Adipose tissue (tissue), 3 donors: ENCODE measurements around the gene STOML1. TPM values are rescaled to one million over a fixed set of nuclear protein-coding genes. Genes with fewer than 3 reads are reported as not detected.
A peak's percentile ranks its signal among the peaks of the same experiment; 100 is the strongest.

ENCODE experiments used
- H3K27ac ChIP-seq: one replicate; pipeline ENCODE4 v1.5.1; 2013; ENCODE audit warnings: low read depth, low read length
- WGBS, 3 donors: extraction: QIAGEN DNeasy Blood & Tissue Kit; methylation state at CpG; one replicate each; pipeline ENCODE4 v1.1.7; 2013; 5-methylcytosine and 5-hydroxymethylcytosine counted together
- polyA plus RNA-seq, 3 donors: library from polyadenylated mRNA; stranded (reverse); fragments of 200-250 nt; gene quantifications; one replicate each; pipeline ENCODE4 v1.2.3, GENCODE V29; 2013
- donor health status: healthy with polysubstance abuse.
- donor health status: Bipolar disorder and iron deficiency.
- donor health status: healthy.

STOML1 gene
- polyA plus RNA-seq, 3 donors = 10.3 to 17.6 (median 14.4) TPM

DNA sequence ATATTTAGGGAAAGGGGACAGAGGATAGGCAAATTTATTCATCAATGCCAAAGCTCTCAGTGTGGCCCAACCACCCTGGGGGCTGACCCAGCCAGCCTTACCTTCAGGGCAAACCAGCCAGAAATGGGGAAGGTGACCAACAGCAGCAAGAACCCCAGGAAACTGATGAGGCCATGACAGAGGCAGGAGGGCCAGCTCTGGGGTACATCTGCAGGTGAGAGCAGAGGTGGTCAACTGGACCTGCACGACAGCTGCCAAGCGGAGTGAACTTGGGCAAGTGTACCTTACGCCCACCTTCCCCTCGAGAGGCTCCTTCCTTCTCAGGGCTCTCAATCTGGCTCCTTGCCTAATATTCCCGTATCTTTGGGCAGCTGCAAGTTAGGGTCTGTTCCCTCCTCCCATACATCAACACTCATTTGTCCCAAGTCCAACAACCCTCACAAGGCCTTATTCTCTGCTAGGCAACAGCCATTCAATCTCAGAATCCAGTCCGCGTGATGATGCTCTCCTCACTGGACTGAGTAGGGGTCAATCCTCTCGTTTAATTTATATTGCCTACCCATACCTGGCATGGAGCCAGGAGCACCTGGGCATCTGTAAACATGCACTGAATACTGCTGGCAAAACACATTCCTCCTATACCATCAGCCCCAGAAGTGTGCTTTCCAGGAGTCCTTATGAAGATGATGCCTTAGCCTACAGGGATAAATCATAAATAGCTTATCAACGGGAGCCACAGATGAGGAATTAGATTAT is 1.7 kb downstream of the STOML1 start:
- 66 to 70% (median 69%) methylated on average over 9 of the region's 9 CpGs for WGBS, 3 donors
- H3K27ac ChIP-seq = peak overlapping the region; percentile 40

DNA sequence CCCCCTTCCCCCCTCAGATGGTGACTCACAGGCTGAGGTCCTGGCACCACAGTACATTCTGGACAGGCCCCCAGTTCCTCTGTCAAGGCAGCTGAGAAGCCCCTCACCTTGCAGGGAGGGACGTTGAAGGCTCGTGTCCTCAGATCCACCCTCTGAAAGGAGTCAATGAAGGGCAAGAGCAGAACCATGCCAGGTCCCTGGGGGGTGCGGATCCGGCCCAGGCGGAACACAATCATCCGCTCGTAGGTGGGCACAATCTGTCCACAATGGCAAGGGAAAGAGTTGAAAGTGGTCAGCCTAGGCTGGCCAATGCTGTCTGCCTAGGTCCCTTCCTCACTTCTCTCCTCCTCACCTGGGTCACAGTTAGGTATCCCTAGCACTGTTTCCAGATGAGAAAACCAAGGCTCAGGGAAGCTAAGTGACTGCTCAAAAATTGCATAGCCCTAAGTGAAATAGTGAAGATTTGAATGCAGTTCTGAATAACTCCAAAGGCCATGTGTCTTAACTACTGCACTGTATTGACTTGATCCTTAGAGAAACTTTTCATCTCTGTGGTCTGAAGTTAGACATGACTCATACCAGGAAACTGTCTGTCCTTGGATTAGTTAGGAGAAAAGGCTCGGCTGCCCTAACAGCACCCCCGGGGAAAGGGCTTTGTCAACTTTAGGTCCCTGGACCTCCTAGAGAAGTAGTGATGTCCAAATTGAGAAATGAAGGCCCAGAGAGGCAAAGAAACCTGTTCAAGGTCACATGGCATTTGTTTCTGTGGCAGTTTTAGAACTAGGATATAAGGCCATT is 2.9 kb downstream of the STOML1 start:
- WGBS, 3 donors = 65 to 74% (median 66%) methylated on average over 9 of the region's 9 CpGs
- H3K27ac ChIP-seq = no peak overlapping the region

DNA sequence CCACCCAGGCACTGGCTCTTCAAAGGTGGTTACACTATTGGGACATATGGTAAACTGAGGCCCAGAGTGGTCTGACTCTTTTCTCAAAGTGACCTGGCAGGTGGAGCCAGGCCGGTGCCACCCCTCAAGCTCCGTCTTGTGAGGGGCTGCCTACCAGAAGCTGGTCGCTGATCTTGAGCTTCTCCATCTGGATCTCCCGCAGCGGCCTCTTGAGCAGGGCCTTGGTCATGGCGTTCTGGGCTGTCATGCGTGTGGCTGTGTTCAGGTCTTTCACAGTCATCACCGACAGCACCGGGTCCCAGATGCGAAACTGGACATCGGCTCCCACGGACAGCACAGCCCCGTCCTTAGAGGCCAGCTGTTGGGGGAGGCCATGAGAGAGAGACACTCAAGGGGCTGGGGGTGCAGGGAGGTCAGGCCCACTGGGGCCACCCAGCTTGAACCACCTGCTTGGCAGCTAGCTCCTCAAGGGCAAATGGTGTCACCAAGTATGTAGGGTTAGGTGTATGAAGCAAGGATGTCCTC is 3.6 kb downstream of the STOML1 start:
- WGBS, 3 donors = 96 to 99% (median 98%) methylated on average over 13 of the region's 13 CpGs
- no peak overlapping the region for H3K27ac ChIP-seq

DNA sequence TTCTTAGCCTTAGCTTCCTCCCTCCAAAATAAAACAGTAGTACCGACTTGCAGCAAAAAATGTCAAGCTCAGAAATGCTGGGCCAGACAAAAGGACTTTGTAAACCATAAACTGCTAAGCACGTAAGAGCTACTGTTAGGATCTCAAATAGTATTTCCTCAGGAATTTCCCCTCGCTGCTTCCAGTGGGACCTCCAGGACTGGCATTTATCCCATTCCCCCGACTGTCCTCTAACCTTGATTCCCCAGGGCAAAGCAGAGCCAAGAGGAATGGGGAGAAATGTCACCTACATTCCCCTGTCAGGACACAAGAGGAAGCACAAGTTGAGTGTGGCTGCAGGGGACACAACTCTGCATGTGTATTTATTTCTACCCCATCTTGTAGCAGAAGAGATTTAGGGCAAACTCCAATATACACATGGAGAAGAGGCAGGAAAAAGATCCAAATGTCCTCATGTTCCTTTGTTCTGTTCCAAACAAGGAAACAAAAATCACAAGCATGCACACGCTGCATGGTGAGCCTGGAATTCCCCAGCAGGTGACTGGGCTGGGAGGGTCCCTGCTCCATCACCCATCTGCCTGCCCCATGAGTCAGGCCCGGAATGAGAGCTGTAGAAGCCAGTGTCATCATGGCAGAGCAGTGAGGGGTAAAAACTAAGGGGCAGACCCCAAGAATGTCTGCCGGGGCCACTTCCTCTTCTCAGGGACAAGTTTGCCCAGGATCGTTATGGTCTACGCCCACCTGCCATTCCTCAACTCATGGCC is 4.2 kb downstream of the STOML1 start:
- H3K27ac ChIP-seq = no peak overlapping the region
- WGBS, 3 donors = 53 to 69% (median 53%) methylated on average over 9 of the region's 9 CpGs

DNA sequence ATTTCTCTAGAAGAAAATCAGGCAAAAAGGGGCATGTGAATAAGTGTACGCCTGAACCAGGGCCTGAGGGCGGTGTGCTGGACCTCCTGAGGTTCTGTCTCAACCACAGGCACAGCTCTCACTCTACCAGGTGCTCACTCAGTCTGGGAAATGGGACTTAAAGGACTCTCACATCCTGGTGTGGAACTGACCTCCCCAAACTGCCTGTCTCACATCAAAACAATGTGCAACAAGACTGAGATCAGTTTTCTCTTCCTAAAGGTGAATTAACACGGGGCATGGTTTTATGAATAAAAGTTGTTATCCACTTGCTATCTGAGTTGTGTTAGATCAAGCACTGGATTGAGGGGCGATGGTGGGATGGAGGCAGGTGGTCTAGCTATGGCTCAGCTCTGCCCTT is 4.8 kb downstream of the STOML1 start:
- H3K27ac ChIP-seq = no peak overlapping the region
- WGBS, 3 donors = 78 to 81% (median 79%) methylated on average over 4 of the region's 4 CpGs

DNA sequence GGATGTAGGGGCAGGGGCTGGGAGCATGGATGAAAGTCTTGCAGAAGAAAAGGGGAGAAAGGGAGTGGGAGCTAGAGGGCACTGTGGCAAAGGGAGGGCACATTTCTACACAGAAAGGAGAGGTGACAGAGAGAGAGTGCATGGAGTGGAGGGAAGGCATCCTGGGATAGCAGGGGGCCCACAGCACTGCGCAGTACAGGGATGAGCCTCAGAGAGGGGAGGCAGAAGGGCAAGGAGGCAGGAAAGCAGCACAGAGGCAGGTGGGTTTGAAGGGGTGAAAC is 5.4 kb downstream of the STOML1 start:
- H3K27ac ChIP-seq = no peak overlapping the region
- 91 to 95% (median 94%) methylated on average over 1 of the region's 1 CpG for WGBS, 3 donors

DNA sequence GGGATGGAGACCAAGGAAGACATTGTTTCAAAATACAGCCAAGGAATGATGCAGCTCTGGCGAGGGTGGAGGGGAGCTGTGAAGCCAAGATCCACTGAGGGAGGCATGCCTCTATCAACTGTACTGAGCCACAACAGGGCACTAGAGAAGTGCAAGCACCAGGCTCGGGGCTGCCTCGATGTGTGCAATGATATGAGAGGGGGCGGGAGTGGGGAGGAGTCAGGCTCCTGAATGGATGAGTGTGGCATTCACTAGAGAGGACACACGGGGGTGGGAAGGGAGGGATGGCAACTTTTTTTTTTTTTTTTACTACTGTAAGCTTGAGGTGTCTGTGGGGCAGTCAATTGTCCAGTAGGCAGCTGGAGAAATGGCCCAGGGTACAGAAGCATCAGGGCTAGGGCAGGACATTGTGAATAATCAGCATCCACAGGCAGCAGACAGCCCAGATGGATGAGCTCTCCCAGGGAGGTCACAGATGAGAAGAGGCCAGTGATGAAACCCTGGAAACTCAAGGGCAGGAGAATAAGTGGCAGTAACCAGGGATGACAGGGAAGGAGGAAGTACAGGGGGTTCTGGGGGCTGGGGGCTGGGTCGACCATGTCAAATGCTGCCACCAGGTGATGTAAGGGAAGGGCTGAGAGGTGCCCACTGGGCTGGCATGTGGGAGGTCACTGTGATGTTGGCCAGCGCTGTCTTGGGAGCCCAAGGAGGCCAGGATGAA is 5.9 kb downstream of the STOML1 start:
- WGBS, 3 donors = 44 to 54% (median 49%) methylated on average over 7 of the region's 7 CpGs
- no peak overlapping the region for H3K27ac ChIP-seq

DNA sequence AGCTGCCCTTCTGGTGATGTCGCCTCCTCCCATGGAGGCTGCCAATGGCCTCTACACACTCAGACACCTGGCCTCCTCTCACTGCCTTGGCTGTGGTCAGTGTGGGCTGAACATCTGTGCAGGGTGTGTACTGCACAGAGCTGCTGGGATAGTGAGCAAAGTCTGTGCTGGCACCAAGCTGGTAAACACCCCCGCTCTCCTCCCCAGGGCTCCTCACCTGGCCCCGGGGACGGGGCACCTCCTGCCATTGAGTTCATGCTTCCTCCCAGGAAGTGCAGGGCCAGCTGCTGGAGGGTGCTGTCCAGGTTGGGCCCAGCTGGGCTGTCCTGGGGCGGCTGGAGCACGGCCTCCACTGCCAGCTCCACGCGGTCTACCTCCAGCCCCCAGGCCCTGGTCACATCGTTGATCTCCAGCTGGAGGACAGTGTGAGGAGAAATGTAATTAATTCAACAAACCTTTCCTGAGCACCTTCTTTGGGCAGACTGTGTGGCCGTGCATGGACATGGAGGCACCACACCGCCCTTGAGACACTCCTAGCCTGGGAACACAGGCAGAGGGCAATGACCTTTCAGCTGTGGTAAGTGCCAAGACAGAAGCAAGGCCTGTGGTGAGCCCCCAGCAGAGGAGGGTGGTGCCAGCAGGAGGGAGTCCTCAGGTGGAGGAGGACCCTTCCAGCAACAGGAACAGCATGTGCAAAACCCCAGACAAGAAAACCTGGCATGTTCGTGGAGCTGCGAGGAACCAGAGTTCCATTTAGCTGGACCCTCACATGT is 6.8 kb downstream of the STOML1 start:
- no peak overlapping the region for H3K27ac ChIP-seq
- 69 to 79% (median 72%) methylated on average over 13 of the region's 13 CpGs for WGBS, 3 donors

DNA sequence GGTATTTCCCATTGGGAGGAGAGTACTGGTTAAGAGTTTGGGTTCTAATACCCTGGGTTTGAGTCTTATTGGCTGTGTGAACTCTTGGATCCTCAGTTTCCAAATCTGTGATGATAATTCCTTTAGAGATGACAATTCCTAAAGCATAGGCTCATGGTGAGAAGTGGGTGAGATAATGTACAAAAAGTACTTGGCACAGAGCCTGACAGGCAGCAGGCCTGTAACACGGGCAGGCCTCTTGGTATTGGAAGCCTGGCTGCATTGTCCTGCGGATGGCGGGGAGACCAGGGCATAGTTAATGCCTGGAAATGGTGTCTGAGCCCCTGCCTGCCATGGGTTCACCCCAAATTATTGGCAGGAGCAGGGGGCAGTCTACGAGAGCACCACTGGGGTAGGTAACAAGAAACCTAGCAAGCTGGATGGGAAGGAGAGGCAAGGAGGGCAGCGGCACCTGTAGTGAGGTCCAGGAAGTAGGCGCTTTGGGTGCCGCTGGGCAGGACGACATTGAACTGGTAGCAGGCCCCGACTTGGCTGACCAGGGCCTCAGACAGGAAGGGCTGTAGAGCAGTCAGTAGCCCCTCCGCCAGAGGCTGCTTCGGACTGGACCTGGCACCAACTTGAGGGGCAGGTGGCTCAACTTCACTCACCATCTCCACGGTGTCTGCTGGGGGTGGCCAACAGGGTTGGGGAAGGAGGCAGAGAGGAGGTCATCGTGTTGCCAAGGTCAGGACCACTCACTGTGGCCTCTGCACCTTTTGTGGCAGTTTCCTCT is 7.7 kb downstream of the STOML1 start:
- 63 to 80% (median 67%) methylated on average over 13 of the region's 13 CpGs for WGBS, 3 donors
- no peak overlapping the region for H3K27ac ChIP-seq

DNA sequence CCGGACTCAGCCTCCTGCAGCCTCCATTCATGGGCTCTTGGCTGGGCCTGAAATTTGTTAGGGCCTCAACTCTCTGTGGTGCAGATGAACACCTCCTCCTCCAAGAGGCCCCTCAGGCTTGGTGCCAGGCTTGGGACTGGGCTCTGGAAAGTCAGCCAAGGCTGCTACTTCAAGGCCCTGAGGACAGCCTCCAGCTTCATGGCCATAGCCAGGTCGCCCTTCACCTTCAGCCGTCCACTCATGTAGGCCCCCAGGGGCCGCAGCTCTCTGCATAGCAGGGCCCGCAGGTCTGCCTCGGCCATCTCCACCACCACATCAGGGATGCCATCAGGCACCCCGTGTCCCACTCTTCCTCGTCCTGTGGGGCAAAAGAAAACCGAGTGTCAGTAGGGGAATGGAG is 8.3 kb downstream of the STOML1 start:
- 89 to 94% (median 92%) methylated on average over 9 of the region's 9 CpGs for WGBS, 3 donors
- H3K27ac ChIP-seq = no peak overlapping the region

DNA sequence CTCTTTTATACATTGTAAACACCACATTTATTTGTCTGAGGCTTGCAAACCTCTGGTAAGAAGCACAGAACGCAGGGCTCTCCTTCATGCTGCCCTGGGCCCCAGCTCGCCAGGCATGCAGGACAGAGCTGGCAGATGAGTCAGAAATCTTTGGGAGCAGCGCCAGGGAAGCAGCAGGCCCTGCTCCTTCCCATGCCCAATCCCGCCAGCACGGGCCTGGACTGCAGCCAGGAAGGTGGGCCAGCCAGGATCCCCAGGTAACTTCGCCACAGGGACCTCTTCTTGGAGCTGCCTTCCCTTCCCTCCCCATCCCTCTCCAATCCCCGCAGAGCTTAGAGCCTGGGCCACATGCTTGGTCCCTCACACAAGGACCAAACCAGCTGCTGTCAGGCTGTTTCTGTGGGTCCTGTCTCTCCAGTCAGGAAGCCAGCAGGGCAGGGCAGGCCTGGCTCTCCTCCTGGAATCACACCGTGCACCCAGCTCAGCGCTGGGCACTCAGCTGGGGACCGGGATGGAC is 8.8 kb downstream of the STOML1 start:
- WGBS, 3 donors = 31 to 64% (median 33%) methylated on average over 10 of the region's 10 CpGs

DNA sequence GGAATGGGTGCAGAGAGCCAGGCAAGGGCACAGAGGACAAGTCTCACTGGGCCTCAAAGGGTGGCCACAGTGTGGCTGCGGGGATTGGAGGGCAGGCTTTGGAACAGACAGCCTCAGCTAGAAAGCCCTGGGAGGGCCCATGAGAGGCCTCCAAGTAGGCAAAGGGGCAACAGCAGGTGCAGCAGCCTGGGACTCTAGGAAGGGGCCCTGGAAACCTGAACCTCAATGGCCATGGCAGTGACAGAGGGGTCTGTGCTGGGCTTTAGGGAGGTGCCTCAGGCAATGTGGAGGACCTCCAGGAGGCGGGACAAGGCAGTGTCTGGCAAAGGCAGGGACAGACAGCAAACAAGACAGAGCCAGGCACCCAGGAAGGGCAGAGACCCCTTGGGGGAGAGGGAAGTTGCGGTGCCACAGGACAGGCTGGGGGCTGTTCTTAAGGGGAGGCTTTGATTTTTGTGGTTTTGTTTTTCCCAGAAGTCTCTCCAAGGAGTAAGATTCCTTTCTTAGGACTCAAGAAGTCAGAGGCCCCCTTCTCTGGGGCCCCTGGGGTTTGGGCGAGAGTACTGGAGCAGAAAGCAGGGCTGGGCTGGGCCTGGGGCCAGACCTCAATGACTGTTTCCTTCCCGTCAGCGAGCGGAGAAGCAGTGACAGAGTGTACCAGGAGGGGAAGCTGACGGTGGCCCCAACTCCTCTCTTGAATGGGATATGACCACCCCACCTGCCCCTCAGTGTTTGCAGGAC is 9.7 kb downstream of the STOML1 start:
- WGBS, 3 donors = 6 to 38% (median 8%) methylated on average over 8 of the region's 8 CpGs

More for the DNA sequence above, 8.8 kb downstream of the STOML1 start:
- H3K27ac ChIP-seq = peak overlapping the region; percentile 88

DNA sequence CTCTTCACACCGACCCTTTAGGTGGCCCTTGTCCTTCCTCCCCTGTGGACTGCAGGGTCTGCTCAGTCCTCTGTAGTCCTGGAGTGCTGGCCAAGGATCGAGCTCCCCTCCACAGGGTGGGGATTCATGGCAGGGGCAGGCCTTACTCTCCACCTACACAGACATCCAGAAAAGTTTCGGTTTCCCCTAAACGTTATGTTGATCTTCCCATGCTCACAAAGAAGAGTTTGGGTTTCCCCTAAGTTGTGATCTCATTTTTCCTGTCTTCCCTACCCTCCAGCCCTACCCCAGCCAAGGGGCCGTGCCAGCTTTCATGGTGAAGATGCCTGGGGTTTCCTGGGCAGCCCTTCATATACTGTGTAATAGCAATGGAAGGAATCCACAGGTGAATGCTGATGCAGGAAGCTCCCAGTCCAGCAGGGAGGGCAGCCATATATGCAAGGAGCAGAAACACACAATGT is 10.3 kb downstream of the STOML1 start:
- H3K27ac ChIP-seq = peak overlapping the region; percentile 60
- WGBS, 3 donors = 20 to 41% (median 31%) methylated on average over 5 of the region's 5 CpGs

More for the DNA sequence above, 9.7 kb downstream of the STOML1 start:
- H3K27ac ChIP-seq = peak overlapping the region; percentile 60

DNA sequence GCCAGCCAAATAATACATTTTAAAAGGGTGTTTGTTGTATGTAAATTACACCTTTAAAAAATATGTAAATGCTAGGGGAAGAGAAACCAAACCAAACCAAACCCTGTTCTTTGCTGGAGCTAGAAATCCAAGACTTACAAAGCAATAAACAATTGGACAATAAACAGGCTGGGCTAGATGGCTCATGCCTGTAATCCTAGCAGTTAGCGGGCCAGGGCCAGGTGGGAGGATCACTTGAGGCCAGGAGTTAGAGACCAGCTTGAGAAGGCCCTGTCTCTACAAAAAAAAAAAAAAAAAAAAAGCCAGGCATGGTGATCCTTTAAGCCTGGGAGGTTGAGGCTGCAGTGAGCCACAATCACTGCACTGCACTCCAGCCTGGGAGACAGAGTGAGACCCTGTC is 12.5 kb downstream of the STOML1 start:
- 96 to 100% (median 96%) methylated on average over 1 of the region's 1 CpG for WGBS, 3 donors

DNA sequence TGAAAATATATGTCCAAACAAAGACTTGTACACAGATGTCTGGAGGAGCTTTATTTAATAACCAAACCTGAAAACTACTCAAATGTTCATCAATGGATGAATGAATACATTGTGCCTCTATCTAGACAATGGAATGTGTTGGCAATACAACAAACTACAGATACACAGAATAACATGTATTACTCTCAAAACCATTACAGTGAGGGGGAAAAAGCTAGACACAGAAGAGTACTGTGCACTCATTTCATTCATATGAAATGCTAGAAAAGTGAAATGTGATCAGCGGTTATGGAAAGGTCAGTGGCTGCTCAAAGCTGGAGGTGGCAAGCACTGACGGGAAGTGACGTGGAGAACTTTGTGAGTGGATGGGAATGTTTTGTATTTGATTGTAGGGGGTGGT is 13.2 kb downstream of the STOML1 start:
- no peak overlapping the region for H3K27ac ChIP-seq
- 63 to 91% (median 91%) methylated on average over 3 of the region's 3 CpGs for WGBS, 3 donors

More for the DNA sequence above, 12.5 kb downstream of the STOML1 start:
- H3K27ac ChIP-seq = no peak overlapping the region
